IMR-90 (cell line): ENCODE results near the gene SPNS2. TPM values are rescaled to one million over a fixed set of nuclear protein-coding genes. Genes with fewer than 3 reads are reported as not detected.

Source experiments
- ATAC-seq: fragments of 200-7000 bp; cut with Tn5 transposase; 2 replicates; pipeline ENCODE4 v1.9.1; 2020; ENCODE audit warnings: low read depth, mild to moderate bottlenecking, moderate library complexity
- BruUV-seq: library from RNA; stranded (reverse); fragments of 400-500 nt; replicated peaks from 2 replicates; lab custom pipeline; 2021; lab: Mats Ljungman, UMichigan
- CTCF ChIA-PET: fragments of 300-600 bp; formaldehyde crosslinking; extraction: SDS; loops from one replicate; lab custom pipeline; 2021; ENCODE audit warnings: antibody characterized with exemption; lab: Yijun Ruan, JAX
- POLR2A ChIA-PET: fragments of 300-600 bp; sonication (Branson Sonifier 250); formaldehyde crosslinking; loops from one replicate; lab custom pipeline; 2022; ENCODE audit warnings: antibody characterized with exemption; ENCODE audit not compliant: unreplicated experiment; lab: Charles Lee
- DNase-seq: peaks from one replicate; pipeline ENCODE4 v3.0.0; 2013
- H2AFZ ChIP-seq: replicated peaks from 2 replicates; pipeline ENCODE3; 2013; ENCODE audit warnings: low read length, mild to moderate bottlenecking; ENCODE audit not compliant: poor library complexity
- H2AK5ac ChIP-seq: 2 replicates; pipeline ENCODE4 v1.6.1; 2013; ENCODE audit warnings: low read depth, low read length, inconsistent platforms
- H2AK9ac ChIP-seq: replicated peaks from 2 replicates; pipeline ENCODE3; 2013; ENCODE audit warnings: mild to moderate bottlenecking, low read depth, low read length, moderate library complexity; ENCODE audit not compliant: poor library complexity
- H2BK120ac ChIP-seq: 2 replicates; pipeline ENCODE4 v1.6.1; 2013; ENCODE audit warnings: low read depth, low read length, inconsistent platforms
- H2BK15ac ChIP-seq: 3 replicates; pipeline ENCODE4 v1.6.1; 2013; ENCODE audit warnings: low read depth, low read length, inconsistent platforms
- H2BK20ac ChIP-seq: 2 replicates; pipeline ENCODE4 v1.6.1; 2013; ENCODE audit warnings: low read depth, mild to moderate bottlenecking, inconsistent platforms, low read length, moderate library complexity
- H2BK5ac ChIP-seq: 2 replicates; pipeline ENCODE4 v1.6.1; 2013; ENCODE audit warnings: mild to moderate bottlenecking, low read depth, low read length, inconsistent platforms; ENCODE audit not compliant: poor library complexity, severe bottlenecking
- H3K14ac ChIP-seq: replicated peaks from 2 replicates; pipeline ENCODE4 v1.6.1; 2013; ENCODE audit warnings: low read depth, low read length, inconsistent platforms
- H3K18ac ChIP-seq: 2 replicates; pipeline ENCODE4 v1.6.1; 2013; ENCODE audit warnings: low read depth, low read length, control low read depth
- H3K23ac ChIP-seq: 2 replicates; pipeline ENCODE4 v1.6.1; 2013; ENCODE audit warnings: low read depth, low read length, inconsistent platforms
- H3K27ac ChIP-seq: 2 replicates; pipeline ENCODE4 v1.5.1; 2013; ENCODE audit warnings: mild to moderate bottlenecking, control low read depth, low read length; ENCODE audit not compliant: insufficient read depth
- H3K27me3 ChIP-seq: 2 replicates; pipeline ENCODE4 v1.6.1; 2013; ENCODE audit warnings: low read length; ENCODE audit not compliant: control insufficient read depth, insufficient read depth
- H3K36me3 ChIP-seq: 2 replicates; pipeline ENCODE4 v1.6.1; 2013; ENCODE audit warnings: low read length, mixed read lengths; ENCODE audit not compliant: control insufficient read depth, insufficient read depth
- H3K4ac ChIP-seq: 2 replicates; pipeline ENCODE4 v1.6.1; 2013; ENCODE audit warnings: low read depth, low read length, inconsistent platforms
- H3K4me1 ChIP-seq: 2 replicates; pipeline ENCODE4 v1.6.1; 2013; ENCODE audit warnings: low read length, mixed read lengths; ENCODE audit not compliant: control insufficient read depth, insufficient read depth
- H3K4me2 ChIP-seq: 2 replicates; pipeline ENCODE4 v1.6.1; 2013; ENCODE audit warnings: low read depth, mild to moderate bottlenecking, control low read depth, low read length, moderate library complexity
- H3K4me3 ChIP-seq: 2 replicates; pipeline ENCODE4 v1.5.1; 2013; ENCODE audit warnings: low read depth, mild to moderate bottlenecking, control low read depth, low read length, moderate library complexity; ENCODE audit not compliant: insufficient read depth
- H3K56ac ChIP-seq: 2 replicates; pipeline ENCODE4 v1.6.1; 2013; ENCODE audit warnings: low read length, inconsistent platforms; ENCODE audit not compliant: insufficient read depth; ENCODE audit errors: extremely low read depth
- H3K79me1 ChIP-seq, 2 experiments: 2 replicates each; pipeline ENCODE4 v1.6.1; 2013; ENCODE audit warnings: low read length in 2 of 2, inconsistent platforms in 1 of 2, low read depth in 1 of 2
- H3K9ac ChIP-seq: 2 replicates; pipeline ENCODE4 v1.6.1; 2013; ENCODE audit warnings: low read depth, low read length, control low read depth
- H3K9me1 ChIP-seq: 2 replicates; pipeline ENCODE4 v1.6.1; 2013; ENCODE audit warnings: low read length, inconsistent platforms; ENCODE audit not compliant: insufficient read depth
- H3K9me3 ChIP-seq: 2 replicates; pipeline ENCODE4 v1.6.1; 2013; ENCODE audit warnings: low read length; ENCODE audit not compliant: control insufficient read depth, insufficient read depth
- H4K20me1 ChIP-seq: 2 replicates; pipeline ENCODE4 v1.6.1; 2013; ENCODE audit warnings: low read length, inconsistent platforms; ENCODE audit not compliant: insufficient read depth
- H4K5ac ChIP-seq: 2 replicates; pipeline ENCODE4 v1.6.1; 2013; ENCODE audit warnings: mild to moderate bottlenecking, low read depth, low read length, control low read depth
- H4K8ac ChIP-seq, 2 experiments: 2 replicates each; pipeline ENCODE4 v1.6.1; 2013; ENCODE audit warnings: low read depth in 2 of 2, low read length in 2 of 2, control low read depth in 1 of 2, inconsistent platforms in 1 of 2
- H4K91ac ChIP-seq: 2 replicates; pipeline ENCODE4 v1.6.1; 2013; ENCODE audit warnings: low read depth, low read length, inconsistent platforms; ENCODE audit not compliant: insufficient read depth
- BHLHE40 ChIP-seq: fragments of 150-350 bp; IDR thresholded peaks from 2 replicates; pipeline ENCODE4 v1.6.1; 2016; ENCODE audit warnings: mild to moderate bottlenecking, low read depth, low read length
- CEBPB ChIP-seq: IDR thresholded peaks from 2 replicates; pipeline ENCODE4 v1.6.1; 2012; ENCODE audit warnings: low read depth, low read length, improper control_type of control experiment
- CHD1 ChIP-seq: IDR thresholded peaks from 2 replicates; pipeline ENCODE4 v1.6.1; 2012; ENCODE audit warnings: low read depth, low read length, improper control_type of control experiment
- CTCF ChIP-seq: conservative IDR thresholded peaks from 2 replicates; pipeline ENCODE4 v1.5.1; 2012; ENCODE audit warnings: mild to moderate bottlenecking, low read depth, low read length, improper control_type of control experiment
- ELK1 ChIP-seq: fragments of 150-350 bp; IDR thresholded peaks from 2 replicates; pipeline ENCODE4 v1.6.1; 2016; ENCODE audit warnings: low read depth, mild to moderate bottlenecking, low read length, moderate library complexity, borderline replicate concordance
- FOS ChIP-seq: fragments of 150-350 bp; IDR thresholded peaks from 2 replicates; pipeline ENCODE4 v1.6.1; 2016; ENCODE audit warnings: low read depth, low read length
- MAFK ChIP-seq: IDR thresholded peaks from 2 replicates; pipeline ENCODE4 v1.6.1; 2012; ENCODE audit warnings: low read depth, low read length, improper control_type of control experiment
- MAZ ChIP-seq: IDR thresholded peaks from 2 replicates; pipeline ENCODE4 v1.6.1; 2012; ENCODE audit warnings: low read depth, mild to moderate bottlenecking, low read length, improper control_type of control experiment, moderate library complexity, borderline replicate concordance
- MXI1 ChIP-seq: IDR thresholded peaks from 2 replicates; pipeline ENCODE4 v1.6.1; 2012; ENCODE audit warnings: low read depth, mild to moderate bottlenecking, low read length, moderate library complexity, borderline replicate concordance
- NFE2L2 ChIP-seq: fragments of 150-350 bp; IDR thresholded peaks from 2 replicates; pipeline ENCODE4 v1.6.1; 2016; ENCODE audit warnings: low read depth, mild to moderate bottlenecking, low read length
- RCOR1 ChIP-seq: IDR thresholded peaks from 2 replicates; pipeline ENCODE4 v1.6.1; 2012; ENCODE audit warnings: mild to moderate bottlenecking, low read length, improper control_type of control experiment; ENCODE audit not compliant: insufficient replicate concordance
- RFX5 ChIP-seq: IDR thresholded peaks from 2 replicates; pipeline ENCODE4 v1.8.0; 2012; ENCODE audit warnings: low read depth, mild to moderate bottlenecking, low read length, moderate library complexity
- SMC3 ChIP-seq: fragments of 150-350 bp; IDR thresholded peaks from 2 replicates; pipeline ENCODE4 v1.6.1; 2016; ENCODE audit warnings: low read depth, mild to moderate bottlenecking, antibody characterized with exemption, low read length, moderate library complexity
- USF2 ChIP-seq: fragments of 150-350 bp; IDR thresholded peaks from 2 replicates; pipeline ENCODE4 v1.6.1; 2017; ENCODE audit warnings: mild to moderate bottlenecking, antibody characterized with exemption, low read length, low read depth
- WGBS, 2 experiments: methylation state at CpG; one replicate each; pipeline versions ENCODE4 v1.1.5 to v1.1.7; 2013; ENCODE audit warnings: missing lambda C conversion rate in 2 of 2; ENCODE audit not compliant: insufficient read length in 1 of 2; ENCODE audit errors: extremely low coverage in 2 of 2; 5-methylcytosine and 5-hydroxymethylcytosine counted together
- dilution Hi-C: fragments of 300-500 bp; cut with HindIII; formaldehyde crosslinking; loops from one replicate; pipeline ENCODE4 v1.14.3; 2018; ENCODE audit warnings: low sequenced_read_pairs; ENCODE audit not compliant: unreplicated experiment
- in situ Hi-C: fragments of 300-500 bp; cut with MboI; formaldehyde crosslinking; loops from 3 replicates; pipeline ENCODE4 v1.14.3; 2019; ENCODE audit warnings: low sequenced_read_pairs, inconsistent platforms, mixed read lengths
- intact Hi-C: fragments of 100-400 bp; cut with micrococcal nuclease; formaldehyde crosslinking; loops from 2 replicates; pipeline ENCODE4 v1.10.0; 2022
- polyA plus RNA-seq, 3 experiments: library from polyadenylated mRNA; depleted of rRNA; stranded (reverse); fragments of >200 nt; gene quantifications; 2 replicates each; pipeline ENCODE4 v1.2.3, GENCODE V29; 2012; ENCODE audit warnings: low replicate concordance in 1 of 3
- total RNA-seq: library from RNA; depleted of rRNA; stranded (reverse); fragments of >200 nt; gene quantifications from 2 replicates; pipeline ENCODE4 v1.2.3, GENCODE V29; 2012

Gene SPNS2
- total and polyA plus RNA-seq, 2 of the 4 experiments (the other 2 are of a cell fraction): under 0.01 TPM; not detected in 1

- H3K14ac ChIP-seq: no peak overlapping the region
- ChIA-PET CTCF (no interaction called here), POLR2A (no interaction called here)
- H3K4me1 ChIP-seq: no peaks in the 10 kb centered on the region
- H4K20me1 ChIP-seq: no peaks in the 10 kb centered on the region
- no peak overlapping the region for H4K5ac ChIP-seq
- in situ Hi-C loops: no loop called here
- DNase-seq (no peak), ATAC-seq (no peak)
- H2AK9ac ChIP-seq: no peak overlapping the region
- whole genome bisulfite sequencing, 2 experiments: 90% methylated on average over 2 of the region's 3 CpGs; no CpG with 5 or more reads in 1 of the 2 experiments
- no peaks in the 10 kb centered on the region for H3K9me1 ChIP-seq
- H3K23ac ChIP-seq: no peak overlapping the region
- H3K36me3 ChIP-seq: no peaks in the 10 kb centered on the region
- H3K4ac ChIP-seq: no peak overlapping the region
- dilution Hi-C loops: no loop called here
- H2AK5ac ChIP-seq: no peak overlapping the region
- BruUV-seq: no TSS peak
- no peaks in the 10 kb centered on the region for H3K9me3 ChIP-seq
- H2BK120ac ChIP-seq: no peak overlapping the region
- TF ChIP-seq CEBPB (no peak), MAZ (no peak), BHLHE40 (no peak), ELK1 (no peak), CTCF (no peak), RFX5 (no peak), RCOR1 (no peak), NFE2L2 (no peak), USF2 (no peak), FOS (no peak), MAFK (no peak), CHD1 (no peak), MXI1 (no peak), SMC3 (no peak)
- H3K9ac ChIP-seq: no peak overlapping the region
- no peak overlapping the region for H3K4me3 ChIP-seq
- no peak overlapping the region for H3K27ac ChIP-seq
- H4K8ac ChIP-seq: no peak overlapping the region
- H2BK15ac ChIP-seq: no peak overlapping the region
- H2BK5ac ChIP-seq: no peak overlapping the region
- H3K79me1 ChIP-seq: no peaks in the 10 kb centered on the region
- no peak overlapping the region for H2AFZ ChIP-seq
- H4K91ac ChIP-seq: no peak overlapping the region
- H3K4me2 ChIP-seq: no peak overlapping the region
- no peak overlapping the region for H2BK20ac ChIP-seq
- H3K18ac ChIP-seq: no peak overlapping the region
- H3K56ac ChIP-seq: no peak overlapping the region
- peaks cover 42% of the 10 kb centered on the region; the same call in 1 of the 2 replicates for H3K27me3 ChIP-seq
- intact Hi-C loops: no loop called here
Observed at GRCh38 chr17:4508207-4508606, 9.5 kb downstream of the SPNS2 start.
